ENCODE data around the gene DPPA4.
"Not testable (repeated sequence)": the region's sequence is repeated elsewhere in the genome, so short reads cannot be mapped to it uniquely, and the experiment has no call there.

DPPA4 gene, protein sequence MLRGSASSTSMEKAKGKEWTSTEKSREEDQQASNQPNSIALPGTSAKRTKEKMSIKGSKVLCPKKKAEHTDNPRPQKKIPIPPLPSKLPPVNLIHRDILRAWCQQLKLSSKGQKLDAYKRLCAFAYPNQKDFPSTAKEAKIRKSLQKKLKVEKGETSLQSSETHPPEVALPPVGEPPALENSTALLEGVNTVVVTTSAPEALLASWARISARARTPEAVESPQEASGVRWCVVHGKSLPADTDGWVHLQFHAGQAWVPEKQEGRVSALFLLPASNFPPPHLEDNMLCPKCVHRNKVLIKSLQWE

DNA sequence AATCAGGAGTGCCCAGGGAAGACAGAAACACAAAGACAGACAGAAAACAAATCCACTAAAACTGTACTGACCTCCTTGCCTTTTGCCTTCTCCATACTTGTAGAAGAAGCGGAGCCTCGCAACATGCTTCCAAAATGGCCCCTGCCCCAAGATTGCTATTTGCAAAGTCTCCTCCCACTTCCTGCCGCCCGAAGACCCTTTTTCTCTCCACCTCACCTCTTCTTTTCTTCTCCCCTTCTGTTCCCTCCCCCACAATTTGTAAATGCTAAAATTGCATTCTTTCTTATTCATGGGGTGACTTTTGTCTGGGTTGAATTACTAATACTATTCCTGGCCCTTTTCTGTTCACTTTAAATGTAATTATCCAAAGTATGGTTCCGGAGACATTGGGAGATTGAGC lies at the start of gene DPPA4:
Gene DPPA4, minus strand, starts transcription at position 154 of the 400 bp plus-strand sequence. Its CDS starts 29 bp downstream, at position 125.
- DNase-seq, result no peak

DNA sequence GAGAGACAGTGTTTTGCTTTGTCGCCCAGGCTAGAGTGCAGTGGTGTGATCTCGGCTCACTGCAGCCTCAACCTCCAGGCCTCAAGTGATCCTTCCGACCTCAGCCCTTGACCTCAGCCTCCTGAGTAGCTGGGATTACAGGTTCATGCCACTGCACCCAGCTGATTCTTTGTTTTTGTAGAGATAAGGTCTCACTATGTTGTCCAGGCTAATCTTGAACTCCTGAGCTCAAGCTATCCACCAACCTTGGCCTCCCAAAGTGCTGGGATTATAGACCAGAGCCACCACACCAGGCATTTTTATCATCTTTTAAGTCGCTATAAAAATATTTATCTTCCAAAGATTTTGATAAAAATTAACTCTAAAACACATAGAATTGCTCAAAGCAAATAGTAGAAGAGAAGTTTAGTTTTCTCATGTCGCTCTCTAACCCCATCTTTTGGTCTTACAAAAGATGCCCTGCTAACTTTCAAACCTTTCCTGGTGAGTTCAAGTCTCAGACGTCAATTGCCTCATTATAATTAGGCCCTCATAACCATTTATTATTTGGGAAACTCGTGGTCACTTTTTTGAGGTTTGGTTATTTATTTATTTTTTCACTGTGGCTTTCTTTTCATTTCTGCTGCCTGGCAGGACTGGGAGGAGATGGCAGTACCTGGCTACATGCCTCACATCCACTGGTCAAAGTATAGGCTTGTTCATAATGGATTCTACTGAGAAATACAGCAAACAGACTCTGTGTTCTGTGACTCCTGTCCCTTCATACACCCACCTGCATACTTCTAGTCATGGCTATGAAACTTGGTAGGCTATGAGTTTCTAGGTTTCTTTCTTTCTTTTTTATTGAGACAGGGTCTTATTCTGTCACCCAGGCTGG lies 48.3 kb upstream of the DPPA4 start:
- DNase-seq, result no peak

DNA sequence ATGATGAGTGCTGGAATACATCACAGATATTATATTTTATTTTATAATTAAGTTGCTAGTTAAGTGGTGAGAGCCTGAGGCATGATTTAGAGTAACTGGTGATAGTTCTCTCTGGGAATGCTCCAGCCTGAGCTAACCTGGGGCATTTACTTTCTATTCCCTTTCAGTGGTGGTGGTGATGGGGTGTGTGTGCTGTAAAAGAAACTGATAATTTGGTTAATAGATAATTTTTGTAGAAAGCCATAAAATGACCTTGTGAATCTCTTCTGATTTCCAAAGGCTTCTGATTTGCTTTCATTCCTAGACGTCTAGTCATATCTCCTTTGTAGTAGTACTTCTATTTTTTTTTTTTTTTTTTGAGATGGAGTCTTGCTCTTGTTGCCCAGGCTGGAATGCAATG lies 46.8 kb upstream of the DPPA4 start:
- no peak for DNase-seq

DNA sequence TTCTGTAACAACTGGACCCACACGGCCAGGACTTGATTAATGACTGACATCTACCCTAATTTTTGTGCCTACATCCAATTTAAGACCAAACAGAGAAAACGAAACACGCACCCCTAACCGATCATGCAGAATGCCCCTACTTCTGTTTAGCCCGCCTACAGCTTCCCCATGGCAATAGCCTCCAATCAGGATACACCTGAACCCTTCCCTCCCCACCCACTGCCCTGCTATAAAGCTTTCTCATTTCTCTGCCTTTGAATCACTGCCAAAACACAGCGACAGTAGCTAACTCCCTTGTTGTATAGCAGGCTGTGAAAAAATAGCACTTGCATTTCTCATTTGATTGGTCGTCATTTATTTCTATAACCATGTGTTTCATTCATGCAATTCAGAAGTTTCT lies 45.2 kb upstream of the DPPA4 start:
- no peak for DNase-seq

DNA sequence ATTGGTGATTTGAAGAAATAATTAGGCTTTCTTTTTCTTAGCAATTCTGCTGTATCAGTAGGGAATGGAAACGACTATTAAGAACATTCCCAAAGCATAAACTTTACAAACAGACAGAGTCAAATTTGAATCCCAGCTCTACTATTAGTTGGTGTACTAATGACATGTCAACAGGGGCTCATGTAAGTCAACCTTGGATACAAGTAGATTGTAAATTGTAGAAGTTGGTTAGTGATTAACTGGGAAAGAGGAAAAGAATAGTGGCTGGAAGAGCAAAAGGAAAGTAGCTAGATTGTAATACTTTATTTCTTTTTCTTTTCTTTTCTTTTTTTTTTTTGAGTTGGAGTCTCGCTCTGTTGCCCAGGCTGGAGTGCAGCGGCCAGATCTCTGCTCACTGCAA lies 38.6 kb upstream of the DPPA4 start:
- DNase-seq, result no peak

DNA sequence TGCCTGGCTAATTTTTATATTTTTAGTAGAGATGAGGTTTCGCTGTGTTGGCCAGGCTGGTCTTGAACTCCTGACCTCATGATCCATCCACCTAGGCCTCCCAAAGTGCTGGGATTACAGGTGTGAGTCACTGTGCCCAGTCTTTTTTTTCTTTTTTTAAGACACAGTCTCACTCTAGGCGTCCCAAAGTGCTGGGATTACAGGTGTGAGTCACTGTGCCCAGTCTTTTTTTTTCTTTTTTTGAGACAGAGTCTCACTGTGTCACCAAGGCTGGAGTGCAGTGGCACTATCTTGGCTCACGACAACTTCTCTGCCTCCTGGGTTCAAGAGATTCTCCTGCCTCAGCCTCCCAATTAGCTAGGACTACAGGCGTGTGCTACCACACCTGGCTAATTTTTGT lies 37.1 kb upstream of the DPPA4 start:
- not testable (repeated sequence) for DNase-seq

DNA sequence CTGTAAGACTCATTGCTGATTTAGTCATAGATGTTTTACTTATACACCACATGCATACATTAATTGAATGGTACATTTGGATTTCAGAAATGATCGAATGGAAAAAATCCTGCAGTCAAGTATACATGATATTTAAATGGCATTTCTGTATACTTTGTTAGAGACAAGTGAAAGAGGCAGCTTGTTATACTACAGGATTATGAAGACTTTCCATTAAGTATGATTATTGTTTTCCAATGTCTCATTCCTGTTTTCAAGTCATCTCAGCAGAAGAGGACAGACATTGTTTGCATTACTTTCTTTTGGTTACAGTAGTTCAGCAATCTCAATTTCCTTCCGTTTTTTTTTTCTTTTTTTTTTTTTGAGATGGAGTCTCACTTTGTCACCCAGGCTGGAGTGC lies 36.6 kb upstream of the DPPA4 start:
- DNase-seq, result no peak

DNA sequence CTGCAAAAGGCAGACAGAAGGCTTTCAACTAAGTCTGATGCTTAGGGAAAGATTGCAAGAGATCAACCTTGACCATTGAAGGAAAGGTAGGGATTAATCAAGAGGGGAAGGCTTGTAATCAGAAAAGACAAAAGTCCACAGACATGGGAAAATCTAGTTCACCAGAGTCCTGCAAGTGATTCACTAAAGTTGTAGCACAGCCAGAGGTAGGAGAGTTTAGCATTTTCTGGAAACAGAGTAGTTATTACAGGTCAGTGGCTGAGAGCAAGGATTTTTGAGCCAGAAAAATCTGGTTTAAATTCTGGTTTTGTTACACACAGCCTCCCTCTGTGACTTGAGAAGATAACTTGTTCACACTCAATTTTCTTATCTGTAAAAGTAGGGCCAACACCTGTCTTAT lies 35.3 kb upstream of the DPPA4 start:
- DNase-seq, result no peak

DNA sequence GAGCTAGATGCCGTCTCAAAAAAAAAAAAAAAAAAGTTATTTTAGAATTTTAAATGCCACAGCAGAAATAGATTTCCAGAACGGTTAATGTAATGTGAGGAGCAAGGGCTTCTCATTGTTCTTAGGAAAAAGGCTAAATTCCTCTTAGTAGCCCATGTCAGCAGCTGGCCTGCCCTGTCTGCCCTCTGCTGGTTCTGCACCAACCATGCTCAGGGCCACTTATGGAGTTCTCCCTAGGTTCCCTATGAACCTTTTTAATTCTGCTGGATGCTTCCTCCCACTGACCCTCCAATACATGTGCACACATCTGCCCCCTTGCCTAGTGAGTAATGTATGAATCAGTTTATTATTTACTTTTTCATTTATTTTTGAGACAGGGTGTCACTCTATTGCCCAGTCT lies 32.2 kb upstream of the DPPA4 start:
- no peak for DNase-seq

DNA sequence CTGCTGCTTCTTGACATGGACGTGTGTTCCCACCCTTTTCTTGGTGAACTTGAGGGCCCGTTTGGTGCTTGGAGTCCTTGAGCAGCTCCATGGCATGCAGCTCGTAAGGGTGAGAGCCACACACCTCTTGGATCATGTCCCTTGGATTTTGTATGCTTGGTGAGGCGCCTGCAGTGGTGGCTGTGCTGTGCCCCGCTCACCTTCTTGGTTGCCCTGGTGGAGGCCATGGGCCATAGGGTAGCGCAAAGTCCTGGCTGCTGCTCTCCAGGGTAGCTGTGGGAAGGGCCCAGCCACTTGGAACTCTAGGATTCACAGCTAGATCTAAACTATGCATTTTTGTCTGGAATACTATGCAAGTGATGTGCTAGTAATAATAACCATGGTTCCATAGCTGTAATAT lies 26.7 kb upstream of the DPPA4 start:
- no peak for DNase-seq

DNA sequence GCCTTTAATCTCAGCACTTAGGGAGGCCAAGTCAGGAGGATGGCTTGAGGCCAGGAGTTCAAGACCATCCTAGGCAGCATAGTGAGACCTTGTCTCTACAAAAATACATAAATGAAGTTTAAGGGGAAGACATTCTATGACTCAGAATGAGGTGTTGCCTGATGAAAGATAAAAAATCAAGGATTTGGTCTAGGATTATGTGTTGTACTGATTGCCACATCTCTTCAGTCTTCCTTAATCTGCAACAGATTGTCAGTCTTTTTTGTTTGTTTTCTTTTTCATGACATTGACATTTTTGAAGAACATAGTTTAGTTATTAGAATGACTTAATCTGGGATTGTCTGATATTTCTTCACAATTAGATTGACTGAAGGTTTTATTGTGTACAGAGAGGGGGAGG lies 26.3 kb upstream of the DPPA4 start:
- DNase-seq, result no peak

DNA sequence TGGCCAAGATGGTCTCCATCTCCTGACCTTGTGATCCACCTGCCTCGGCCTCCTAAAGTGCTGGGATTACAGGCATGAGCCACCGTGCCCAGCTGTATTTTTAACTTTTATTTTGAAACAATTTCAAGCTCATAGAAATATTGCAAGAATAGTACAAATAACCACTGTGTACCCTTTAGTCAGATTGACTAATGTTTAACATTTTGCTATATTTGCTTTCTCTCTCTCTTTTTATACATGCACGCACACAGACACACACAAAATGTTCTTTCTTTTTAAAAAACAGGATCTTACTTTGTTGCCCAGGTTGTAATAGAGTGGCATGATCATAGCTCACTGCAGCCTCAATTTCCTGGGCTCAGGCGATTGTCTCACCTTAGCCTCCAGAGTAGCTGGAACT lies 25.5 kb upstream of the DPPA4 start:
- no peak for DNase-seq

DNA sequence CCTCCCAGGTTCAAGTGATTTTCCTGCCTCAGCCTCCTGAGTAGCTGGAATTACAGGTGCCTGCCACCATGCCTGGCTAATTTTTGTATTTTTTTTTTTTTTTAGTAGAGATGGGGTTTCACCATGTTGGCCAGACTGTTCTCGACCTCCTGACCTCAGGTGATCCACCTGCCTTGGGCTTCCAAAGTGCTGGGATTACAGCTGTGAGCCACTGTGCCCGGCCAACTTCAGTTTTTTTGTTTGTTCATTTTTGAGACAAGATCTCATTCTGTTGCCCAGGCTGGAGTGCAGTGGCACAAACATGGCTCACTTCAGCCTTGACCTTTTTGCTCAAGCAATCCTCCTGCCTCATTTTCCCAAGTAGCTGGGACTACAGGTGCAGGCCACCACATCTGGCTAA lies 21.5 kb upstream of the DPPA4 start:
- DNase-seq, result not testable (repeated sequence)

DNA sequence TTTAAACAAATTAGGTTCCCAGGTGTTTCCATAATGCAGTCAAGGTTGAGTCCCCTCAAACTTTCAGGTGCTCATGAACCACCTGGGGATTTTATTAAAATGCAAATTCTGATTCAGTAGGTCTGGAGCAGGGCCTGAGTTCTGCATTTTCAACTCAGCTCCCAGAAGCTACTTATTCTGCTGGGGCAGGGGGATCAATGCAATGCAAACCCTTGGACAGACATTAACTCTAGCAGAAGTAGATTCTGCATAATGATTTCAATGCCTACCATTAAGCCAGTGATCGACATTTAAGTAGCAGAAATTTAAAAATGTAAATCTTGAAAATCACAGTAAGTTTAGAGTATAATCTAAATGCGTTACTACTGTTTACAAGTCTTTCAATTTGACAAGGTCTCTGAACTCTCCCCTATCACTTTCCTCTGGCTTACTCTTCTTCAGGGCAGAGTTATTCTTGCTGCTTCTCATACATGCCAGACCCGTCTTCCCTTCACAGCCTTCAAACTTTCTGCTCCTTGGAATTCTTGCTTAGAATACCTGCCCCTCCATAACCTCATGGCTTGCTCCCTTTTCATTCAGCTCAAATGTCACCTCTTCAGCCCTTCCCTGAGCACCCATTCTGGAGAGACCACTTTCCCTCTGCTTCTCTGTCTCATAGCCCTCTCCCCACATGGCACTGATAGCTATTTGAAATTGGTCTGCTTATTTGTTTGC lies 19.3 kb upstream of the DPPA4 start:
- no peak for DNase-seq

DNA sequence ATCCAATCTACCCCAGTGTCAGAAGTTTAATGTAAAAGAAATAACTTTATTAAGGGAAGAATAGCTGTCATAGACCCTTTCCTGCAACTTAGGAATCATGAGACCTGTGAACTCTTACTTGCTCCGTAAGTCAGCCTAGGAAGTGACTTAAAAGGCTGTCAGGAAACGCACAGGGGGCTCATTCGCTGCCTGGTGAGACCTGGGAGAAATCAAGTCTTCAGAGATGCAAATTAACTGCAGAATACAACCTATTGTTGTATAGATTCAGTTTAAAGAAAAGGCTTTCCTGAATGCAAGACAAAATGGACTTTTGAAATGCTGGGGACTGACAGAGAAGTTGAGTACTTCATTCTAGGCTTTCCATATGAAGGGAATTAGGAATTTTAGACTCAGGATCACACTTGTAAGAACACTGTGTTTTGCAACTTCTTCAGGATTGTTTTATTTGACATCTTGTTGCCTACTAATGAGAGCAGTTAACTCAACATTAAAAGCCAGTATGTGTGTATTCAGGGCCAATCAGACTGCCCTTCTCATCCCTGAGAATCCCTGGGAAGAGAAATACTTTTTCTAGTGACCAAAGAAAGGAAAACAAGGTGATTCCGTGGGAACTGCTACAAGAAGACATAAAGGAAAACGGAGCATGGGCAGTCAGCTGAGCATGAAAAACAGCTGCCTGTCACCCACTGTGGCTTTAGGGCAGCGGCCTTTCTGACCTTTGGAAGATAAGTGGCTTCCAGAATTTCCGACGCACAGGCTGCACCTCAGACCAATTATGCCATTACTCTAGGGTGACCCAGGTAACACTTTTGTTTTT lies 18.5 kb upstream of the DPPA4 start:
- no peak for DNase-seq

DNA sequence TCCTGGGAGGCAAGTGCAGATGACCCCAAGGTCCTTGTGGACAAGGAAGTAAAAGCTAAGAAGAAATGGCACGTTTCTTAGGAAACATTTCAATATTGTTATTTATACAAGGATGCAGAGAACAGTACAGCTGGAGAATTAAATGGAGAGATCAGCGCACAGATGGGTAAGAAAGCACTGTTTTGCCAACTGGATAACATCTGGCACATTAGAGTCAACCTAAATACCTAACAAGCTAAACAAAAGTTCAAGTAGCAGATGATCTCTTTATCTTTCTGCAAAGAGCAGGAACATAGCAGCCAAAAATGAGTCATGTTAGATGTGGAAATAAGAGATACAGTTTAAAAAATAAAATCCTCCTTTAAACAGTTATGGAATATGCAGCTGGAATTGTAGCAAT lies 15.7 kb upstream of the DPPA4 start:
- no peak for DNase-seq

DNA sequence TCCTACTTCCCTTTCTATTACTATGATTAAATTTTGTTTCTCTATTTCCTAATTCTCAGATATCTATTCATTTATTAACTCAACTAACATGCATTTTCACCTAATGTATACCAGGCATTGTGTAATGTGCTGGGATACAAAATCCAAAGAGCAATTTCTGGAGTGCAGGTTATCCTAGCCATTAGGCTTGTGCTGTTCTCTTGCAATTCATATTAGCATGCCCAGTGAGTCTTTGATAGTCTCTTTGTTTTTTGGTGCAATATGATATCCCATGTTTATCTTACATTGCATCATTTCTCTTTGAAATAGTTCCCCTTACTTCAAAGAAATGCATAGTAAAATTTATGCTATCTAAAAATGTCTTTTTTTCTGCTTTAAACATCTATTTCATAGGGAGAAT lies 13.9 kb upstream of the DPPA4 start:
- no peak for DNase-seq

DNA sequence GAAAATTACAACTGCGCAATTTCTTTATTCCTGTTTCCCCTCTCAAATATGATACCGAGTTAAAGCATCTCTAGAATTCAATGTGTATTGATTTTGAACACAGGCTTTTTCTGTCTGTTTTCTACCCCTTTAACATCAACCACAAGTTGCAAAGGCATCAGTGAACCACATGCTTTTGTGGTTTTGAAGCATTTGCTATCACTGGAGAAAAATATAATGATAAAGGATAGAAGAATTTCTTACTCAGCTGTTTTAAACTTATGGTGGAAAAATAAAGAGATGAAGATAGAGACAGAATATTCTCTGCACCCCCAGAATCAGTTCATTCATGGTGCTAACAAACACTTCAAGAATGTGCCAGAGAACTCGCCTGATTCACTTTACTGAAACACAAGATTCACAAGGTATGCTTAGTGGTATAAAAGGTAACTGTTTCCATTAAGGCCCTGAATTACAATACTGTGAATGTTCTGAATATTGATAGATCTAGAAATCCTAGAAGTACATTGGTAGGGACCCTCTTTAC lies 9.5 kb upstream of the DPPA4 start:
- no peak for DNase-seq

DNA sequence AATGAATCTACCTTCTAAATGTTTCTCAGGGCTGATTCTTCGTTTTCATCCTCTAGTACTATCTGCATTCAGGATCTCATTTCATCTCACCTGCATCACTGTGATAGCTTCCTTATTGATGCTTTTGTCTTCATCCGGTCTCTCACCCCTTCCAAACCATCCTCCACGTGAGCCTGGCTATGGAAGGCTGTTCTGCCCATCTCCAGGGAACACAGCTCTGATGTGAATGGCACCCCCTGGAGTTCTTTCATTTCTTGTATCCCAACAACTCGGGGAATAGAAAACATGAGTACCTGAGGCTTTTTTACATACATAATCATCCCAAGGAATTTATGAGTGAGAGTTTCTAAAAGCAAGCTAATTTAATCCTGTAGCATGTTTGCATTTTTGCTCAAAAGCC lies 8.8 kb upstream of the DPPA4 start:
- DNase-seq, result no peak

DNA sequence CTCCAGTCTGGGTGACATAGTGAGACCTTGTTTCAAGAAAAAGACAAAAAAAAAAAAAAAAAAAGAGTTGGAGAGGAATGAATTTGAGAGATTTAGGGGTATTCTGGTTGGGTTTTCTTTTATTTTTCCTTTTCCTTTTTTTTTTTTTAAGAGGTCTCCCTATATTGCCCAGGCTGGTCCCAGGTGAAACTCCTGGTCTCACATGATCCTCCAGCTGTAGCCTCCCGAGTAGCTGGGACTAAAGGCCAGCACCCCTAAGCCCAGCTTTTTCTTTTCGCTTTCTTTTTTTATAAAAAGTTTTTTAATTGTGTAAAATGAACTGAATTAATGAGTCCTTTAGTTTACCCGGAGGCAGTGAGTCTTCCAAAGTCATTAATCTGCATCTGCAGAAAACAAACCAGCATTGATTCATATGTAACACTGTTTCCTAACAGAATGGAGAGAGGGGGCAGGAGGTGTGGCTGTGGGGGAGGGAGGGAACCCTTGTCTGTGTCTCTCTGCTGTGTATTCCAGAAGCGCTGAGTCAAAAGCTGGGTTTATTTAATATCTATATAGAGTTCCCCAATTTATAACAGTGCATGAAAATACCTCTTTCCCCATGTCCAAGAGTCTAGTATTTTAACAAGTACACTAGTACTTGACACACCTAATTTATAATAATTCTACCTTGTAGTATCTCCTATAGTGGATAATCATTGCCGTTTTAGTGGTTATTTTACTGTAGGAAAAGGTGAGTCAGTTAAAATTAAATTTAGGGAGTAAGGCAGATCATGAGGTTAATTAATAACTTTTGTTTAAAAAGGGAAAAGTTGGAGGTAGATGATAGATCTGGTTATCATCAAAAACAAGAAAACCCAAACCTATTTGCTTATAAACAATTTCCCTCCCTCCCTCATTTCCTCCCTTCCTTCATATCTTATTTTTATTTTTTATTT lies 2.6 kb upstream of the DPPA4 start:
- no peak for DNase-seq

DNA sequence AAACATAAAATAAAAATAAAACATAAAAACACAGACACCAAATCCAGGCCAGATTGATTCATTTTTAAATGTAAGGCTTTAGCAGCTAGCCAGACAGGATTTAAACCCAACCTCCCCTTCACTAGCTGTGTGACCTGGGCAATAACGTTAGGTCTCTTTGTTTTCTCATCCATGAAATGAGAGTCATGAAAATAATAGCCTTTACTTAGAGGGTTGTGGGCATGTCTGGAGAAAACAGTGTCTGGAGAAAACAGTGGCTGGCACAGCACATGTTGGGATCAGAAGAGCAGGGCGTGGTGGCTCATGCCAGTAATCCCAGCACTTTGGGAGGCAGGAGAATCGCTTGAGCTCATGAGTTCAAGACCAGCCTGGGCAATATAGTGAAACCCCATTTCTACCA lies 1.9 kb upstream of the DPPA4 start:
- no peak for DNase-seq

DNA sequence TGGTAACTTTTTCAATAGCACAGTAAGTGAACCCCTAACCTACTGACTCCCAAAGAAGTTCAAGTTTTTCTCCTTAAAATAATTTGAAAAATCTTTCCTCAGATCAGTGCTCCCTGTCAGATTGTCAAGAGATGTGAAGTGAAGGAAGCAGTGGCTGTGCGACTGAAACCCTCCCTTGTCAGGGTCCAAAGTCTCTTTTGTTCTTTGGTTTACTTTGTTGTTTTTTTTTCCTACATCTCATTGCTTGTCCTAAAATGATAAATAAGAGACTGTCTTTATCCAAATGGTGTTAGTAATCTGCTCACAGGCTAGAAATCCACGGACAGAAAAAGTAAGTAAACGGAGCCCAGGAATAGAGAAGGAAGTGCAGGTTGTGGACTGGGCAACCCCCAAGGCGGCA lies 976 bp upstream of the DPPA4 start:
- no peak for DNase-seq
